Activated B cell treated with CpG ODN at 0.5 μM for 24 hours (primary cell): ENCODE results near the gene AKAP13. TPM values are rescaled to one million over a fixed set of nuclear protein-coding genes. Genes with fewer than 3 reads are reported as not detected.
A peak's percentile ranks its signal among the peaks of the same experiment; 100 is the strongest.

Experiments
- ATAC-seq: fragments of 200-7000 bp; cut with Tn5 transposase; one replicate; pipeline ENCODE4 v1.10.0; 2021; ENCODE audit warnings: low read depth, mild to moderate bottlenecking, moderate library complexity
- CTCF ChIA-PET: fragments of 350-600 bp; sonication (Branson Sonifier 250); formaldehyde crosslinking; loops from one replicate; lab custom pipeline; 2021; ENCODE audit warnings: antibody characterized with exemption; lab: Charles Lee
- POLR2A ChIA-PET: fragments of 350-600 bp; sonication (Branson Sonifier 250); formaldehyde crosslinking; loops from one replicate; lab custom pipeline; 2021; ENCODE audit warnings: antibody characterized with exemption; lab: Charles Lee
- DNase-seq: peaks from one replicate; pipeline ENCODE4 v3.0.0; 2022
- H3K27ac Mint-ChIP-seq: one replicate; pipeline ENCODE4 v1.8.0; 2020; ENCODE audit warnings: mixed read lengths
- H3K27me3 Mint-ChIP-seq: one replicate; pipeline ENCODE4 v1.8.0; 2021; ENCODE audit warnings: mixed read lengths
- H3K36me3 Mint-ChIP-seq: one replicate; pipeline ENCODE4 v1.8.0; 2021; ENCODE audit warnings: low read depth, mixed read lengths
- H3K4me1 Mint-ChIP-seq: one replicate; pipeline ENCODE4 v1.8.0; 2021; ENCODE audit warnings: mixed read lengths
- H3K4me3 Mint-ChIP-seq: one replicate; pipeline ENCODE4 v1.8.0; 2020; ENCODE audit warnings: mild to moderate bottlenecking, mixed read lengths
- H3K9me3 Mint-ChIP-seq: one replicate; pipeline ENCODE4 v1.8.0; 2020; ENCODE audit warnings: mixed read lengths
- intact Hi-C: fragments of 100-400 bp; cut with micrococcal nuclease; formaldehyde crosslinking; loops from one replicate; pipeline ENCODE4 v1.15.1; 2024
- total RNA-seq: library from RNA; stranded (reverse); gene quantifications from 2 replicates; pipeline ENCODE4 v1.2.3, GENCODE V29; 2022
- TF ChIP-seq, protein P1 (sequence below): fragments of 200-600 bp; IDR thresholded peaks from one replicate; pipeline ENCODE4 v1.8.0; 2022; ENCODE audit warnings: antibody characterized with exemption, mild to moderate bottlenecking

The AKAP13 gene
- total RNA-seq, 1 donor from 2014 or later: 290 TPM

DNA sequence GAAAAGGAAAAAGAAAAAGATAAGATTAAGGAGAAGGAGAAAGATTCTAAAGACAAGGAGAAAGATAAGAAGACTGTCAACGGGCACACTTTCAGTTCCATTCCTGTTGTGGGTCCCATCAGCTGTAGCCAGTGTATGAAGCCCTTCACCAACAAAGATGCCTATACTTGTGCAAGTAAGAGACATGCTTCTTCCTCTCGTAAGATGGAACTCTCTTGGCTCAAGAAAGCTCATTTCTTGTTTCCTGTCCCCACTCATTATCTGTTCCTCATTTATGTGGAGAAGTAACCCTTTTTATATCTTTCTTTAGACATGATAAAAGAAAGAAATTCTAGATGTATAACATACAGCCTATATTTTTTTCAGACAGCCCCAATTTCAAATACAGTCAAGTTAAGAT is 312.9 kb downstream of the AKAP13 start:
- intact Hi-C loops: loop anchor here (5.0 kb wide), 3 partner anchors 111 to 711 kb away; partner anchors contain the start of gene PDE8A
- Mint-ChIP-seq H3K27me3 (no peaks in the 10 kb centered on the region), H3K4me3 (peak overlapping the region; percentile 75), H3K4me1 (peaks cover 59% of the 10 kb centered on the region), H3K36me3 (peaks cover 54% of the 10 kb centered on the region), H3K27ac (peak overlapping the region; percentile 98), H3K9me3 (no peaks in the 10 kb centered on the region)
- ChIA-PET CTCF (interaction anchor here (0.8 to 1.5 kb wide), 3 partner anchors 9 to 397 kb away, joined by 3 to 7 read pairs (median 3); no protein-coding TSS in a partner anchor), POLR2A (interaction anchor here (0.8 to 7.5 kb wide), 5 partner anchors 10 to 381 kb away, joined by 3 to 298 read pairs (median 3); no protein-coding TSS in a partner anchor)
- TF ChIP-seq, protein P1, sequence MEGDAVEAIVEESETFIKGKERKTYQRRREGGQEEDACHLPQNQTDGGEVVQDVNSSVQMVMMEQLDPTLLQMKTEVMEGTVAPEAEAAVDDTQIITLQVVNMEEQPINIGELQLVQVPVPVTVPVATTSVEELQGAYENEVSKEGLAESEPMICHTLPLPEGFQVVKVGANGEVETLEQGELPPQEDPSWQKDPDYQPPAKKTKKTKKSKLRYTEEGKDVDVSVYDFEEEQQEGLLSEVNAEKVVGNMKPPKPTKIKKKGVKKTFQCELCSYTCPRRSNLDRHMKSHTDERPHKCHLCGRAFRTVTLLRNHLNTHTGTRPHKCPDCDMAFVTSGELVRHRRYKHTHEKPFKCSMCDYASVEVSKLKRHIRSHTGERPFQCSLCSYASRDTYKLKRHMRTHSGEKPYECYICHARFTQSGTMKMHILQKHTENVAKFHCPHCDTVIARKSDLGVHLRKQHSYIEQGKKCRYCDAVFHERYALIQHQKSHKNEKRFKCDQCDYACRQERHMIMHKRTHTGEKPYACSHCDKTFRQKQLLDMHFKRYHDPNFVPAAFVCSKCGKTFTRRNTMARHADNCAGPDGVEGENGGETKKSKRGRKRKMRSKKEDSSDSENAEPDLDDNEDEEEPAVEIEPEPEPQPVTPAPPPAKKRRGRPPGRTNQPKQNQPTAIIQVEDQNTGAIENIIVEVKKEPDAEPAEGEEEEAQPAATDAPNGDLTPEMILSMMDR: no peak
- no peak for DNase-seq
- no peak for ATAC-seq

DNA sequence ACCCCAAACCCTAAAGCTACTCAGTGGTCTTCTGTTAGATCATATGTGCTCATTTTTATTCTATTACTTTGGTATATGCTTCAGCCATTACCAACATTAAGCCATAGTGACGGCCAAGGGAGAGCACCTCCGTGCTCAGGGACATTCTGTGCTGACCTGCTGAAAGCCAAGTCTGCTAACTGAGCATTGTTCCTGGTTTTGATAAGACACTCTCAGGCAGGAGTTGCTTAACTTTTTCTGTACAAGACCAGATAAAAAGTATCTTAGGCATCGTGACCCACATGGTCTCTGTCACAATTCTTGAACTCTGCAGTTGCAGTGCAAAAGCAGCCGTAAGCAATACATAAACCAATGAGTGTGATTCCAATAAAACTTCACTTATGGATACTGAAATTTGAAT is 313.7 kb downstream of the AKAP13 start:
- Mint-ChIP-seq H3K27ac (peak overlapping the region; percentile 98), H3K27me3 (no peaks in the 10 kb centered on the region), H3K36me3 (peaks cover 56% of the 10 kb centered on the region), H3K4me1 (peaks cover 51% of the 10 kb centered on the region), H3K9me3 (no peaks in the 10 kb centered on the region), H3K4me3 (no peak overlapping the region)
- ChIA-PET CTCF (interaction anchor here (1.2 kb wide), 1 partner anchor 397 kb away, joined by 3 read pairs; no protein-coding TSS in a partner anchor), POLR2A (interaction anchor here (7.5 kb wide), 1 partner anchor 9 kb away, joined by 298 read pairs; no protein-coding TSS in a partner anchor)
- no peak for DNase-seq
- intact Hi-C loops: loop anchor here (5.0 kb wide), 3 partner anchors 112 to 712 kb away; partner anchors contain the start of gene PDE8A
- no peak for ATAC-seq
- TF ChIP-seq, protein P1: no peak

DNA sequence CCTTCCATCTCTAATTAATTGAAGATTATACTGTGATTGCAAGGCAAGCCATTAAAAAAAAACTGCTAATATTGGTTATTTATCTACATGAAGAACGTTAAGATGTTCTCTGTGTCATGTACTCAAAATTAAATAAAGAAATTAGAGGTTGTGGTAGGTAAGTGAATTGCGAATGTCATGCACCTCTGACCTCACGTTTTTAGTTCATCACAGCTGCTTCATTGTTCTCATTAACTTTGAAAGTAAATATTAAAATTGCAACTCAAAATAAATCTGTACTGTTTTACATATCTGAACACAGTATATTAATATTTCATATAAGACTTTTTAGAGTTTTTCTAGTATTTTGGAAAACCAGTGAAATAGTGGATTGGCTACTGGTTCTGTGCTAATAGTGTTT is 320.4 kb downstream of the AKAP13 start:
- ChIA-PET POLR2A (interaction anchor here (9.1 kb wide), 1 partner anchor 9 kb away, joined by 298 read pairs; no protein-coding TSS in a partner anchor), CTCF (no interaction called here)
- H3K9me3 Mint-ChIP-seq: no peaks in the 10 kb centered on the region
- DNase-seq (no peak), ATAC-seq (no peak)
- H3K27ac Mint-ChIP-seq: peak overlapping the region; percentile 89
- no peaks in the 10 kb centered on the region for H3K27me3 Mint-ChIP-seq
- H3K4me3 Mint-ChIP-seq: peak overlapping the region; percentile 32
- TF ChIP-seq, protein P1: no peak
- peaks cover 58% of the 10 kb centered on the region for H3K4me1 Mint-ChIP-seq
- peaks cover 53% of the 10 kb centered on the region for H3K36me3 Mint-ChIP-seq
- intact Hi-C loops: loop anchor here (5.0 to 10.0 kb wide), 3 partner anchors 158 to 293 kb away; no protein-coding TSS in a partner anchor

DNA sequence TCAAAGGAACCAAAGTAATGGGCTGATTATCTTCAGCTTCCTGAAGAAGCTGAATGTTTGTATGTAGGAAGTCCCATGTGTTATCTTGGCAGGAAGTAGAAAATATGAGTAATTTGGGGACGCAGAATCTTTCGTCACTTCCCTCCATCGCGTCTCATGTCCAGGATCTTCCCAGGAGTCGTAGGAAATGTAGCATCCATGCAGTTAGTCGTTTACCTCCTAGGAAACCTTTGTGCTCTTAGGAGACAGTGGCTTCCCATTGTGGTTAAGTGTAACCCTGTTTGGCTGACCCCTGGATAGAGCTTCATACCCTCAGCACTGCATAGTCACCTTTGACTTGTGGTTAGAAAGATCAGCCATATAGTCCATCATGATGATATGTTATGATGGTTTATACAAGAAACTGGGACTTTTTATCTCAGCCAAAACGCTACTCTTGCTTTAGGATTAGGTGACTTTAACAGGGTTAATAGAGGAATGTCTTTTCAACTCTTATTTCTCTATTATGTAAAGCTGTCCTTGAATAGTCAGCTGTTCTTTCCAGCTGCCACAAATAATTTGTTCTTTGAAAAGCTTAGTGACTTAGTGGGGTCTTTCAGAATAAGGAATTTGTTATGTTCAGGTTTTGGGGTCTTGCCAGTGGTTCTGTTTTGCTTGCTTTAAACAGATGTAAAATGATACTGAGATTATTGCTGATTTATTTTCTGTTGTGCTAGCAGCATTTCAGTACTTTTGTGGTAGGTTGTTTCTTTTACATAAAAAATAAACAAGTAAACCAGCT is 322.1 kb downstream of the AKAP13 start:
- no peaks in the 10 kb centered on the region for H3K9me3 Mint-ChIP-seq
- H3K36me3 Mint-ChIP-seq: peaks cover 45% of the 10 kb centered on the region
- POLR2A ChIA-PET: interaction anchor here (9.1 kb wide), 1 partner anchor 10 kb away, joined by 298 read pairs; no protein-coding TSS in a partner anchor
- DNase-seq (no peak), ATAC-seq (no peak)
- intact Hi-C loops: loop anchor here (1.0 to 10.0 kb wide), 4 partner anchors 11 to 295 kb away; no protein-coding TSS in a partner anchor
- H3K27me3 Mint-ChIP-seq: no peaks in the 10 kb centered on the region
- TF ChIP-seq, protein P1: no peak
- H3K4me1 Mint-ChIP-seq: peaks cover 76% of the 10 kb centered on the region
- peak overlapping the region; percentile 89 for H3K27ac Mint-ChIP-seq
- H3K4me3 Mint-ChIP-seq: peak overlapping the region; percentile 61
- CTCF ChIA-PET: interaction anchor here (0.6 to 2.1 kb wide), 4 partner anchors 10 to 217 kb away, joined by 3 to 7 read pairs (median 3); no protein-coding TSS in a partner anchor
